Thoracic aorta (tissue), 2 donors: Measurements from ENCODE around the gene CRTAC1. TPM values are rescaled to one million over a fixed set of nuclear protein-coding genes. Genes with fewer than 3 reads are reported as not detected.

Source experiments
- ATAC-seq: fragments of 150-250 bp; one replicate; pipeline ENCODE4 v1.8.0; 2017; ENCODE audit warnings: low read depth; ENCODE audit not compliant: insufficient number of reproducible peaks, low FRiP score
- DNase-seq: peaks from one replicate; pipeline ENCODE4 v3.0.0-alpha.2; 2020; ENCODE audit warnings: low spot score
- H3K27ac ChIP-seq, 2 donors: fragments of 200-600 bp; sonication (generic); 1 replicate in 1 of 2; 2 replicates in 1 of 2; pipeline ENCODE4 v1.5.1; 2016; ENCODE audit warnings: mild to moderate bottlenecking in 2 of 2, moderate library complexity in 2 of 2
- H3K27me3 ChIP-seq: fragments of 200-600 bp; sonication (generic); replicated peaks from 2 replicates; pipeline ENCODE4 v1.6.0; 2016; ENCODE audit warnings: mild to moderate bottlenecking; ENCODE audit not compliant: insufficient read depth
- H3K36me3 ChIP-seq: fragments of 200-600 bp; sonication (generic); one replicate; pipeline ENCODE4 v1.5.1; 2016
- H3K4me1 ChIP-seq, 2 donors: fragments of 200-600 bp; sonication (generic); 1 replicate in 1 of 2; 2 replicates in 1 of 2; pipeline versions ENCODE4 v1.5.1 to v1.6.0; 2016; ENCODE audit warnings: low read depth in 2 of 2, mild to moderate bottlenecking in 1 of 2; ENCODE audit not compliant: control insufficient read depth in 1 of 2
- H3K4me3 ChIP-seq: fragments of 200-600 bp; sonication (generic); 2 replicates; pipeline ENCODE4 v1.5.1; 2016; ENCODE audit warnings: mild to moderate bottlenecking
- H3K9me3 ChIP-seq: fragments of 200-600 bp; sonication (generic); 2 replicates; pipeline ENCODE4 v1.5.1; 2016
- total RNA-seq, 2 donors: library from RNA; depleted of rRNA; stranded (reverse); fragments of >200 nt; gene quantifications; one replicate each; pipeline versions ENCODE4 v1.1.0 to v1.2.3, GENCODE V29; 2016
- TF ChIP-seq, protein P1 (sequence below): fragments of 200-600 bp; sonication (generic); IDR thresholded peaks from one replicate; pipeline ENCODE4 v1.5.1; 2019; ENCODE audit warnings: antibody characterized with exemption

CRTAC1 gene
- total RNA-seq, 2 donors from 2014 or later = 4.3 to 5.2 TPM

DNA sequence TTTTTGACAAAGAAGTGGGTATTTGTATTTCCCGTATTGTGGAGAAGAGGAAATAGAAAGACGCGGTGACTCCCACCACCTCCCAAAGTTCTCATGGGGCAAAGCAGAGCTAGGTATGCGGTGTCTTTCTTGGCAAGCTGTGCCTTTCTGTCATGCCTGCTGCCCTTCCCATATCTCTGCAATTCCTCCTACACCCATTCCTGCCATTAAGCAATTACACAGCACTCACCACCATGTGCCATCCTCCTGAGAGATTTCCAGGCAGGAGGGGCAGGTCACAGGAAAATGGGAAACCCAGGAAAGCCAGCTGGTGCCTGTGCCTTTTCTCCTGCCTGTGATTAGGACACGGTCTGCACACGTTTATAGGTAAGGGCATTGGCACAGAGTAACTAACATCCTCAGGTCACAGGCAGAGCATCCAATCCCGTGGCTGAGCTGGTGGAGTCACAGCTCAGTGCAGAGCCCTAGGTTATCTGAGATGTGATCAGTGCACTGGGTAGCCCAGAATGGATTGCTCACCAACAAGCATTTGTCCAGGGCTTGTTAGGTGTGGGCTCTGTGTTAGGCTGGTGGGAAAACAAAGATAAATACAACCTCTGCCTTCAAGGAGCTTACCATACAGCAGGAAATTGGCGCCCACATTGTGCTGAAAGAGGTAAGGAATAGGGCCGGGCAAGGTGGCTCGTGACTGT lies 9.4 kb upstream of the CRTAC1 start:
- Histone ChIP-seq H3K9me3 (no peaks in the 10 kb centered on the region), H3K4me1 (no peaks in the 10 kb centered on the region), H3K27me3 (no peaks in the 10 kb centered on the region), H3K36me3 (no peaks in the 10 kb centered on the region), H3K4me3 (no peak overlapping the region), H3K27ac (no peak overlapping the region)
- ATAC-seq (no peak), DNase-seq (no peak)
- TF ChIP-seq, protein P1, sequence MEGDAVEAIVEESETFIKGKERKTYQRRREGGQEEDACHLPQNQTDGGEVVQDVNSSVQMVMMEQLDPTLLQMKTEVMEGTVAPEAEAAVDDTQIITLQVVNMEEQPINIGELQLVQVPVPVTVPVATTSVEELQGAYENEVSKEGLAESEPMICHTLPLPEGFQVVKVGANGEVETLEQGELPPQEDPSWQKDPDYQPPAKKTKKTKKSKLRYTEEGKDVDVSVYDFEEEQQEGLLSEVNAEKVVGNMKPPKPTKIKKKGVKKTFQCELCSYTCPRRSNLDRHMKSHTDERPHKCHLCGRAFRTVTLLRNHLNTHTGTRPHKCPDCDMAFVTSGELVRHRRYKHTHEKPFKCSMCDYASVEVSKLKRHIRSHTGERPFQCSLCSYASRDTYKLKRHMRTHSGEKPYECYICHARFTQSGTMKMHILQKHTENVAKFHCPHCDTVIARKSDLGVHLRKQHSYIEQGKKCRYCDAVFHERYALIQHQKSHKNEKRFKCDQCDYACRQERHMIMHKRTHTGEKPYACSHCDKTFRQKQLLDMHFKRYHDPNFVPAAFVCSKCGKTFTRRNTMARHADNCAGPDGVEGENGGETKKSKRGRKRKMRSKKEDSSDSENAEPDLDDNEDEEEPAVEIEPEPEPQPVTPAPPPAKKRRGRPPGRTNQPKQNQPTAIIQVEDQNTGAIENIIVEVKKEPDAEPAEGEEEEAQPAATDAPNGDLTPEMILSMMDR = no peak

DNA sequence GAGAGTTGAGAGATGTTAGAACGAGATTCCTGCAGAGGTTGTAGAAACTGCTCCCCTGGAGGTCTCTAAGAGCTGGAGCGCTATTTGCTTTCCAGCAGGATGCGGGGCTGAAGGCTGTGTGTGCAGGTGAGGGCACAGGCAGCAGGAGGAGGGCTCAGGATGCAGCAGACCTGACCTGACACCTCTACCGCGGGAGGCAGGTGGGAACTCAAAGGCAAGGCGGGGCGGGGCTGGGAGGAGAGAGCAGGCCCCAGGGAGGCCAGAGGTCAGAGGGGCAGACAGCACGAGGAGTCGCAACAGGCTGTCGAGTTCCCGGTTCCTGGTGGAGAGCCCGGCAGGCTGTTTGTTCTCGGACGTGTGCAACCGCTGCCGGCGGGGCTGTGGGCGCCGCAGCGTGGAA lies 7.9 kb upstream of the CRTAC1 start:
- no peaks in the 10 kb centered on the region for H3K36me3 ChIP-seq
- DNase-seq (no peak), ATAC-seq (no peak)
- no peak overlapping the region for H3K27ac ChIP-seq
- no peak overlapping the region for H3K4me3 ChIP-seq
- no peaks in the 10 kb centered on the region for H3K9me3 ChIP-seq
- TF ChIP-seq, protein P1 = no peak
- H3K27me3 ChIP-seq = no peaks in the 10 kb centered on the region
- no peaks in the 10 kb centered on the region for H3K4me1 ChIP-seq

DNA sequence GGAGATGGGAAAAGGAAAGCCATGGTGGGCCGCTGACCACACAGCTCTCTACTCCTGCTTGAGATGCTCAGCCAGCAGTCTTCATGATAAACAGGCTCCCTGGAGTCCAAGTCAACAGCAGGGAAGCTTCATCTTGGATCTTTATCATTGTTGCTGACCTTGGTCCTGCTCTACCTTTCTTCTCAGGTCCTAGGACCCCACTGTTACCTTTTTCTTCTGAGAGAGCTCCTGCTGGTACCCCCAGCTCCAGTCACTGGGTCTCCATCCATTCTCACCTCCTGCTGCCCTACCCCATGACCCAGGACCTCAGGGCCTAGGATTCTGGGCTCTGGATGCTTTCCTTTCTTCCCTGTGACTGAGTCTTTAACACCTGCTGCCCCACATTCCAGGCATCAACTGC lies 5.2 kb upstream of the CRTAC1 start:
- ATAC-seq = no peak

DNA sequence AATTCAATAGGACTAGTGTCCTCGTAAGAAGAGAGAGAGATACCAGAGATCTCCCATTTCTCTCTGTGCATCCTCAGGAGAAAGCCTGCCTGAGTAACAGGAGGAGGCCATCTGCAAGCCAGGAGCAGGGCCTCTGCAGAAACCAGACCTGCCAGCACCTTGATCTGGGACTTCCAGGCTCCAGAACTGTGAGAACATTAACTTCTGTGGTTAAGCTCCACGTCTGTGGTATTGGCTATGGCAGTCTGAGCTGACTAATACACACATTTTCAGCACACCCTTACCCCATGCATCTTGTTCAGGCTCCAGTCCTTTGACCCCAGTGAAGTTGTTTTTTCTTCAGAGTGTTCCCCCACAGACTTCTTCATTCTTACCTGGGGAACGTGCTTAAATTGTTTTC lies 3.1 kb upstream of the CRTAC1 start:
- ATAC-seq (no peak), DNase-seq (no peak)
- H3K4me3 ChIP-seq = no peak overlapping the region
- peaks cover 8 to 17% of the 10 kb centered on the region in 2 donors for H3K4me1 ChIP-seq
- H3K9me3 ChIP-seq = no peaks in the 10 kb centered on the region
- no peak overlapping the region for H3K27ac ChIP-seq
- peaks cover 4% of the 10 kb centered on the region for H3K27me3 ChIP-seq
- TF ChIP-seq, protein P1 = no peak
- H3K36me3 ChIP-seq = no peaks in the 10 kb centered on the region

More for the DNA sequence above, 5.2 kb upstream of the CRTAC1 start:
- H3K4me3 ChIP-seq = no peak overlapping the region
- H3K36me3 ChIP-seq = no peaks in the 10 kb centered on the region
- TF ChIP-seq, protein P1 = no peak
- DNase-seq = no peak
- no peaks in the 10 kb centered on the region for H3K27me3 ChIP-seq
- H3K27ac ChIP-seq = no peak overlapping the region
- H3K9me3 ChIP-seq = no peaks in the 10 kb centered on the region
- H3K4me1 ChIP-seq = no peaks in the 10 kb centered on the region

DNA sequence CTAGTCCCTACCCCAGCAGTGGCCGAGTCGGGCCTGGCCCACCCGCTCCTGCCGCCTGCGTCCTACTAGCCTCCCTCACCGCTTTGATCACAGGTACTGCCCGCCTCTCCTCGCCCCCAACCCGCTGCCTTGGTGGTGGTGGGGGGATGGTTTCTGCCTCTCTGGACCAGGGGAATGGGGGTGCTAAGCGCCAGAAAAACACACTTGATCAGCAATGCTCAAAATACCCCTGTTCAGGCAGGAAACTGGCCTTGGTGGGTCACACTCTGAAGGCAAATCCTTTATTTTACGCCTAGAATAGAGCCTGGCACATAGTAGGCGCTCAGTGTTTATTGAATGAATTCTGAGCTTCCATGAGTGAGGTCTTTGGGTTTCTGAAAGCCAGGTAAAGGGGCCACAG lies 1.0 kb upstream of the CRTAC1 start:
- DNase-seq (no peak), ATAC-seq (no peak)
- Histone ChIP-seq H3K27ac (no peak overlapping the region), H3K36me3 (no peaks in the 10 kb centered on the region), H3K27me3 (peaks cover 6% of the 10 kb centered on the region), H3K9me3 (no peaks in the 10 kb centered on the region), H3K4me3 (peak overlapping the region; percentile 71), H3K4me1 (peaks cover 8 to 17% of the 10 kb centered on the region in 2 donors)
- TF ChIP-seq, protein P1 = no peak
